ENCODE results near the gene PLEKHA1.

DNA sequence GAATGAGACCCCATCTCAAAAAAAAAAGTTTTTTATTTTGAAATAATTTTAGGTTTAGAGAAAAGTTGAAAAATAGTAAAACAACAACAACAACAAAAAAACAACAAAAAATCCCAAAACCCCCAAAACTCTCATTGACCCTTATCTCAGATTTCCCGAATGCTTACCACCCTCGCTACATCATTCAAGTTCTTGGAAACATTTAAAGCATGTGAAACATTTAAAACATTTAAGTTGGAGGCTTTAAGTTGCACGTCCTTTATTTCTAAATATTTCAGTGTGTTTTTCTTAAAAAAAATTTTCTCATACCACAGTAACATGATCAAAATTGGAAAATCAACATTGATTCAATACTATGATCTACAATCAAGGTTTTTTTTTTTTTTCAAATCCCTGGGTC lies 79.6 kb downstream of the PLEKHA1 start:
- TF ChIP-seq, protein P1, sequence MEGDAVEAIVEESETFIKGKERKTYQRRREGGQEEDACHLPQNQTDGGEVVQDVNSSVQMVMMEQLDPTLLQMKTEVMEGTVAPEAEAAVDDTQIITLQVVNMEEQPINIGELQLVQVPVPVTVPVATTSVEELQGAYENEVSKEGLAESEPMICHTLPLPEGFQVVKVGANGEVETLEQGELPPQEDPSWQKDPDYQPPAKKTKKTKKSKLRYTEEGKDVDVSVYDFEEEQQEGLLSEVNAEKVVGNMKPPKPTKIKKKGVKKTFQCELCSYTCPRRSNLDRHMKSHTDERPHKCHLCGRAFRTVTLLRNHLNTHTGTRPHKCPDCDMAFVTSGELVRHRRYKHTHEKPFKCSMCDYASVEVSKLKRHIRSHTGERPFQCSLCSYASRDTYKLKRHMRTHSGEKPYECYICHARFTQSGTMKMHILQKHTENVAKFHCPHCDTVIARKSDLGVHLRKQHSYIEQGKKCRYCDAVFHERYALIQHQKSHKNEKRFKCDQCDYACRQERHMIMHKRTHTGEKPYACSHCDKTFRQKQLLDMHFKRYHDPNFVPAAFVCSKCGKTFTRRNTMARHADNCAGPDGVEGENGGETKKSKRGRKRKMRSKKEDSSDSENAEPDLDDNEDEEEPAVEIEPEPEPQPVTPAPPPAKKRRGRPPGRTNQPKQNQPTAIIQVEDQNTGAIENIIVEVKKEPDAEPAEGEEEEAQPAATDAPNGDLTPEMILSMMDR (IDR thresholded peaks at IDR 0.05): no peak
- TF ChIP-seq EP300 (IDR thresholded peaks at IDR 0.05) (no peak), POLR2A (IDR thresholded peaks at IDR 0.05; ENCODE audit: low read depth) (no peak)
